Stimulated activated CD8-positive, alpha-beta memory T cell treated with anti-CD3 and anti-CD28 coated beads, Interleukin-4, amount 100 ng/mL, for 1 hour (primary cell): Measurements from ENCODE around the gene STAT3.
"Not testable (repeated sequence)": the region's sequence is repeated elsewhere in the genome, so short reads cannot be mapped to it uniquely, and the experiment has no call there.

Experiments
- DNase-seq, 2 donors: peaks; one replicate each; pipeline ENCODE4 v3.0.0-alpha.2; 2020; ENCODE audit warnings: low read depth in 2 of 2, low spot score in 1 of 2

Gene STAT3

GRCh38 chr17:42317967-42318366, 70.3 kb downstream of the STAT3 start:
- DNase-seq: not testable (repeated sequence)

GRCh38 chr17:42317266-42317845, 70.9 kb downstream of the STAT3 start:
- DNase-seq: no peak

GRCh38 chr17:42316755-42317154, 71.5 kb downstream of the STAT3 start:
- DNase-seq: no peak

GRCh38 chr17:42315402-42316156, 72.7 kb downstream of the STAT3 start:
- DNase-seq: no peak

GRCh38 chr17:42313773-42314566, 74.3 kb downstream of the STAT3 start:
- DNase-seq: no peak

GRCh38 chr17:42313389-42313772, 74.9 kb downstream of the STAT3 start:
- DNase-seq: no peak

- peak in 1 of 2 donors; percentile 55 for DNase-seq
Observed at GRCh38 chr17:42312285-42313130, 75.7 kb downstream of the STAT3 start.

GRCh38 chr17:42312035-42312284, 76.3 kb downstream of the STAT3 start:
- DNase-seq: no peak

GRCh38 chr17:42311240-42312034, 76.8 kb downstream of the STAT3 start:
- DNase-seq: no peak

GRCh38 chr17:42310787-42311215, 77.4 kb downstream of the STAT3 start:
- no peak for DNase-seq

GRCh38 chr17:42309986-42310786, 78.1 kb downstream of the STAT3 start:
- no peak for DNase-seq

GRCh38 chr17:42309142-42309541, 79.1 kb downstream of the STAT3 start:
- DNase-seq: no peak

- no peak for DNase-seq
Observed at GRCh38 chr17:42308446-42308845, 79.8 kb downstream of the STAT3 start.

- DNase-seq: no peak
Observed at GRCh38 chr17:42307362-42307927, 80.8 kb downstream of the STAT3 start.

GRCh38 chr17:42306385-42306667, 81.9 kb downstream of the STAT3 start:
- no peak for DNase-seq

GRCh38 chr17:42305543-42306384, 82.5 kb downstream of the STAT3 start:
- DNase-seq: no peak

- not testable (repeated sequence) for DNase-seq
Observed at GRCh38 chr17:42305031-42305330, 83.3 kb downstream of the STAT3 start.

- no peak for DNase-seq
Observed at GRCh38 chr17:42304187-42305030, 83.8 kb downstream of the STAT3 start.
